Nephron progenitor cell (in vitro differentiated cells): ENCODE results near the gene LAT.

Experiments
- DNase-seq: peaks from one replicate; pipeline ENCODE4 v3.0.0; 2021
- H3K27ac Mint-ChIP-seq: 2 replicates; pipeline ENCODE4 v1.8.0; 2021; ENCODE audit warnings: mild to moderate bottlenecking, moderate library complexity, mixed read lengths
- H3K27me3 Mint-ChIP-seq: 2 replicates; pipeline ENCODE4 v1.8.0; 2021; ENCODE audit warnings: mild to moderate bottlenecking, low read depth, mixed read lengths; ENCODE audit not compliant: poor library complexity
- H3K36me3 Mint-ChIP-seq: 2 replicates; pipeline ENCODE4 v1.8.0; 2021; ENCODE audit warnings: low read depth, mixed read lengths
- H3K4me1 Mint-ChIP-seq: 2 replicates; pipeline ENCODE4 v1.8.0; 2021; ENCODE audit warnings: mixed read lengths
- H3K4me3 Mint-ChIP-seq: 2 replicates; pipeline ENCODE4 v1.8.0; 2021; ENCODE audit warnings: mild to moderate bottlenecking, moderate library complexity, mixed read lengths
- H3K9me3 Mint-ChIP-seq: 2 replicates; pipeline ENCODE4 v1.8.0; 2021; ENCODE audit warnings: mild to moderate bottlenecking, moderate library complexity, mixed read lengths
- TF ChIP-seq, protein P1 (sequence below): fragments of 200-600 bp; sonication (generic); IDR thresholded peaks from 2 replicates; pipeline ENCODE4 v1.5.0; 2021; ENCODE audit warnings: antibody characterized with exemption

LAT gene

DNA sequence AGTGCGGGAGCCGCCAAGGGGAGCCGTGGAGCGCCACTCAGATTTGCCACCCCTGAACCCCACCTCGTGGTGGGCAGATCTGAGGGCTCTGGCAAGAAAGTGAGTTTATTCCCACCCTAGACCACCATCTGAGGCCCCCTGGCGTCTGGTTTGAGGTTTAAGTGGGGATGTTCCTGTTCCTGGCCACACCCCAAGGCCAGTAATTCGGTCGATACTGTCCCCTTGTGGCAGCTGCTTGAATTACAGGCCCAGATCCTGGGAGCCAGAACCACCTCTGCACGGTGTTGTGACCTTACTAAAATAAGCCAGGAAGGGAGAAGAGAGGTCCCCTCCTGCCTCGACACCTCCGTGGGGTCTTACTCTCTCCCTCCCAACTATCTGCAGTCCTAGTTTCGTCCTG lies 3.3 kb upstream of the LAT start:
- no peak overlapping the region for H3K27ac Mint-ChIP-seq
- peaks cover under 1% of the 10 kb centered on the region for H3K4me1 Mint-ChIP-seq
- peak; percentile 45 for DNase-seq
- H3K27me3 Mint-ChIP-seq = no peaks in the 10 kb centered on the region
- TF ChIP-seq, protein P1, sequence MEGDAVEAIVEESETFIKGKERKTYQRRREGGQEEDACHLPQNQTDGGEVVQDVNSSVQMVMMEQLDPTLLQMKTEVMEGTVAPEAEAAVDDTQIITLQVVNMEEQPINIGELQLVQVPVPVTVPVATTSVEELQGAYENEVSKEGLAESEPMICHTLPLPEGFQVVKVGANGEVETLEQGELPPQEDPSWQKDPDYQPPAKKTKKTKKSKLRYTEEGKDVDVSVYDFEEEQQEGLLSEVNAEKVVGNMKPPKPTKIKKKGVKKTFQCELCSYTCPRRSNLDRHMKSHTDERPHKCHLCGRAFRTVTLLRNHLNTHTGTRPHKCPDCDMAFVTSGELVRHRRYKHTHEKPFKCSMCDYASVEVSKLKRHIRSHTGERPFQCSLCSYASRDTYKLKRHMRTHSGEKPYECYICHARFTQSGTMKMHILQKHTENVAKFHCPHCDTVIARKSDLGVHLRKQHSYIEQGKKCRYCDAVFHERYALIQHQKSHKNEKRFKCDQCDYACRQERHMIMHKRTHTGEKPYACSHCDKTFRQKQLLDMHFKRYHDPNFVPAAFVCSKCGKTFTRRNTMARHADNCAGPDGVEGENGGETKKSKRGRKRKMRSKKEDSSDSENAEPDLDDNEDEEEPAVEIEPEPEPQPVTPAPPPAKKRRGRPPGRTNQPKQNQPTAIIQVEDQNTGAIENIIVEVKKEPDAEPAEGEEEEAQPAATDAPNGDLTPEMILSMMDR = peak; percentile 63
- H3K4me3 Mint-ChIP-seq = no peak overlapping the region
- H3K36me3 Mint-ChIP-seq = peaks cover 32% of the 10 kb centered on the region
- no peaks in the 10 kb centered on the region for H3K9me3 Mint-ChIP-seq

DNA sequence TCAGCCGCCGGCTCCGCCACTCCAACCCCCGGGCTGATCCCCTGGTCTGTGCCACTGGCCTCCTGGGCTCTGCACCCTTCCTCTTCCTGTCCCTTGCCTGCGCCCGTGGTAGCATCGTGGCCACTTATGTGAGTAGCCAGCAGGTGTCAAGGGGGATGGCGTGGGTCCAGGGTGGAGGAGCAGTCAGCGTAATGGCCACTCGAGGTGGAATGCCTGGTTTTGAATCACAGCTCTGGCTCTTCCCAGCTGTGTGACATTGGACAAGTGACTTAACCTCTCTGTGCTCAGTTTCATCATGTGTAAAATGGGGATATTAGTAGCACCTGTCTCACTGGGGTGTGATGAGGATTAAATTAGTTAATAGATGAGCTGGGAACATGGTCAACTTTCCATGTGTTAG lies 2.4 kb upstream of the LAT start:
- Mint-ChIP-seq H3K27me3 (no peaks in the 10 kb centered on the region), H3K27ac (no peak overlapping the region), H3K4me3 (no peak overlapping the region), H3K36me3 (peaks cover 39% of the 10 kb centered on the region), H3K4me1 (no peaks in the 10 kb centered on the region), H3K9me3 (peaks cover 5% of the 10 kb centered on the region)
- no peak for DNase-seq
- TF ChIP-seq, protein P1 = no peak

GRCh38 chr16:28982949-28983348 lies 1.9 kb upstream of the LAT start:
- H3K27ac Mint-ChIP-seq = no peak overlapping the region
- H3K4me1 Mint-ChIP-seq = no peaks in the 10 kb centered on the region
- peaks cover 8% of the 10 kb centered on the region for H3K9me3 Mint-ChIP-seq

DNA sequence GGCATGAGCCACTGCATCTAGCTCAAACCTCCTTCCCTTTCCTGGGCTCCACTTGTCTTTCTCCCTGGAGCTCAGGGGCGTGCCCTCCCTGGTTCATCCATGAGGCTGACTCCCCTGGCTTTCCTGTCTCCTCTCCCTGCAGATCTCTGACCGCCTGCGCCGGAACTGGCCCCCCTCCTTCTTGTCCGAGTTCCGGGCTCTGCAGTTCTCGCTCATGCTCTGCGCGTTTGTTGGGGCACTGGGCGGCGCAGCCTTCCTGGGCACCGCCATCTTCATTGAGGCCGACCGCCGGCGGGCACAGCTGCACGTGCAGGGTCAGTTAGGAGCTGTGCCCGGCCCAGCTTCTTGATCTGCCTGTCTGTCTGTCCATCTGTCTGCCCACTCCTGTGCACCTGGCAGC lies 1.2 kb upstream of the LAT start:
- H3K27ac Mint-ChIP-seq = no peak overlapping the region
- no peaks in the 10 kb centered on the region for H3K27me3 Mint-ChIP-seq
- DNase-seq = no peak
- H3K36me3 Mint-ChIP-seq = peaks cover 42% of the 10 kb centered on the region
- H3K4me1 Mint-ChIP-seq = no peaks in the 10 kb centered on the region
- H3K9me3 Mint-ChIP-seq = peaks cover 8% of the 10 kb centered on the region
- TF ChIP-seq, protein P1 = no peak
- no peak overlapping the region for H3K4me3 Mint-ChIP-seq

More at GRCh38 chr16:28982949-28983348, 1.9 kb upstream of the LAT start:
- TF ChIP-seq, protein P1 = no peak
- H3K27me3 Mint-ChIP-seq = no peaks in the 10 kb centered on the region
- DNase-seq = no peak
- H3K4me3 Mint-ChIP-seq = no peak overlapping the region
- H3K36me3 Mint-ChIP-seq = peaks cover 44% of the 10 kb centered on the region

DNA sequence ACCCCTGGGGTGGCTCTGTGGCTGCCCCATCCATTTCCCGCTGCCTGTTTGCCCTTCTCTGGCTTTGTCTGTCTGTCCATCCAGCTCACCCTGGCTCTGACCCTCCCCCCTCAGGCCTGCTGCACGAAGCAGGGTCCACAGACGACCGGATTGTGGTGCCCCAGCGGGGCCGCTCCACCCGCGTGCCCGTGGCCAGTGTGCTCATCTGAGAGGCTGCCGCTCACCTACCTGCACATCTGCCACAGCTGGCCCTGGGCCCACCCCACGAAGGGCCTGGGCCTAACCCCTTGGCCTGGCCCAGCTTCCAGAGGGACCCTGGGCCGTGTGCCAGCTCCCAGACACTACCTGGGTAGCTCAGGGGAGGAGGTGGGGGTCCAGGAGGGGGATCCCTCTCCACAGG lies 761 bp upstream of the LAT start:
- TF ChIP-seq, protein P1 = no peak
- peaks cover 41% of the 10 kb centered on the region for H3K36me3 Mint-ChIP-seq
- H3K9me3 Mint-ChIP-seq = peaks cover 8% of the 10 kb centered on the region
- H3K4me1 Mint-ChIP-seq = no peaks in the 10 kb centered on the region
- no peak for DNase-seq
- no peak overlapping the region for H3K4me3 Mint-ChIP-seq
- no peak overlapping the region for H3K27ac Mint-ChIP-seq
- no peaks in the 10 kb centered on the region for H3K27me3 Mint-ChIP-seq

DNA sequence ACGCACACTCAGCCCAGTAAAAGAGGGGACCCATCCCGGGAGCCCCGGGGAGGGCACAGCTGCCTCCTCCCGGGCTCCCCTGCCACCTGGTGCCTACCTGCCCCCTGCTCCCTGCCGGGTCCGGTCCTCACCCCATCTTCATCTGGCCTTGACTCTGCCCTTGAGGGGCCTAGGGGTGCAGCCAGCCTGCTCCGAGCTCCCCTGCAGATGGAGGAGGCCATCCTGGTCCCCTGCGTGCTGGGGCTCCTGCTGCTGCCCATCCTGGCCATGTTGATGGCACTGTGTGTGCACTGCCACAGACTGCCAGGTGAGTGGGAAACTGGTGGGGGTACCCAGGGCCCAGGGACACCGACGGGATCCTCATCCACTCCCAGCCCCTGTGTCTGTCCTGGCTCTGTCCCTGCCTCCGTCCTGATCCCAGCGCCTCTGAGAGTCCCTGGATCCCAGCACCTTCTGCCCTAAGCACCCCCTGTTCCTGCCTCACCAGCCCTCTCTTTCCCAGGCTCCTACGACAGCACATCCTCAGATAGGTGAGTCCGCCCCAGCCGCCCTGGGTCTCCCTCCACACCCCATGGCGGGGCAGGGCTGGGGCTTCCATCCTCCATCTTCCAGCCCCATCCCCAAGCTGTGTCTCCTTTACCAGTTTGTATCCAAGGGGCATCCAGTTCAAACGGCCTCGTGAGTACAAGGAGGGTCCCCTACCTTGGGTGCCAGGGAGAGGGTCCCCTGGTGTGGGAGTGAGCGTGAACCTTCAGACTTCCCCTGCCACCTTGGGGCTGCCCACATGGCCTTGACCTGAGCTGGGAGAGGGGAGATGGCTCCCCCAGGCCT lies 574 bp downstream of the LAT start:
- Mint-ChIP-seq H3K27me3 (no peaks in the 10 kb centered on the region), H3K4me3 (no peak overlapping the region), H3K9me3 (peaks cover 8% of the 10 kb centered on the region), H3K4me1 (no peaks in the 10 kb centered on the region), H3K27ac (peak overlapping the region; percentile 54), H3K36me3 (peaks cover 41% of the 10 kb centered on the region)
- no peak for DNase-seq
- TF ChIP-seq, protein P1 = no peak
